ENCODE results near the gene NEK1. TPM values are rescaled to one million over a fixed set of nuclear protein-coding genes. Genes with fewer than 3 reads are reported as not detected.

NEK1 gene
- total and polyA plus RNA-seq, 2 of the 13 experiments (the other 11 are each of a cell fraction or from before 2014, with no cell fraction given), result 2.9 to 5.4 TPM

DNA sequence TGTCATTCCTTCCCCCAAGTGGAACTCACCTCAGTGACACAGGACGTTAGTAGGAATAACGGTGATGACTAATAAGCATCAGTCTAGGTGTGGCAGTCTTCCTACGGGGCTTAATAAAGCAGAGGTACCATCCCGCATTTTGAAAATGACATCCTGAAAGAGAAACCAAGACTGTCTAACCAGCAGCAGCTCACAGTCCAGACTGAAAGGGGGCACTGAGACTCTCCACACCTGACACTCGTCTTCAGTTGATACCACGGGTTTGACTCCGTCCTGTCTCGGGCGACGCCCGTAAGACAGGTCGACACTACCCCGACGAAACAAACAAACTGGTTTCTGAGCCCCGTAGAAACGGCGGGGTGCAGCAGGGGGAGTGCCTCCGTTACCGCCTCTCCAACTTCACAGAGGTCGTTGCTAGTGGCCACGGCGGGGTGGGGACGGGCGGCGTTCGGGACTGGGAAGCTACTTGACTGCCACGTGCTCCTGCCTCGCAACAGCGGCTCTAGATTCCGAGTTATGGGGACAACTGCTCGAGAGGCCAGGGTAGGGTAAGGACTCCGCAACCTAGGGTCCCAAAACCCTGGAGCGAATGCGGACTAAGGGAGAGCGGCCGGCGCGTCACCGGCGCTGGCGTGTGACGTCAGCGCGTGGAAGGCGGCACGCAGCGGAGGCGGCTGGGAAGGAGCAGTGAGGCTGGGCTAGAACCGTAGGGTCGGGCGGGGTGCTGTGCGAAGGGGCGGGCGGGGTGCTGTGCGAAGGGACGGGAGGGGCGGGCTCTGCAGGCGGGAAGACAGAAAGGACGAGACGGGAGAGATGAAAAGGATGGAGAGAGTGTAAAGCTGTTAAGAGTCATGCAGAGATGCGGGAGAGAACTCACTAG, at the start of gene NEK1 (continued):
- TF ChIP-seq ZNF615 (CRISPR knock-in tag; IDR thresholded peaks at IDR 0.05; ENCODE audit: borderline replicate concordance), result no peak
- TF ChIP-seq KLF12 (CRISPR knock-in tag; IDR thresholded peaks at IDR 0.05; ENCODE audit: borderline replicate concordance), result peak; percentile 73; the same call in 1 of the 2 replicates
- TF ChIP-seq, protein P1, sequence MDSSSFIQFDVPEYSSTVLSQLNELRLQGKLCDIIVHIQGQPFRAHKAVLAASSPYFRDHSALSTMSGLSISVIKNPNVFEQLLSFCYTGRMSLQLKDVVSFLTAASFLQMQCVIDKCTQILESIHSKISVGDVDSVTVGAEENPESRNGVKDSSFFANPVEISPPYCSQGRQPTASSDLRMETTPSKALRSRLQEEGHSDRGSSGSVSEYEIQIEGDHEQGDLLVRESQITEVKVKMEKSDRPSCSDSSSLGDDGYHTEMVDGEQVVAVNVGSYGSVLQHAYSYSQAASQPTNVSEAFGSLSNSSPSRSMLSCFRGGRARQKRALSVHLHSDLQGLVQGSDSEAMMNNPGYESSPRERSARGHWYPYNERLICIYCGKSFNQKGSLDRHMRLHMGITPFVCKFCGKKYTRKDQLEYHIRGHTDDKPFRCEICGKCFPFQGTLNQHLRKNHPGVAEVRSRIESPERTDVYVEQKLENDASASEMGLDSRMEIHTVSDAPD (CRISPR knock-in tag; IDR thresholded peaks at IDR 0.05), result no peak
- TF ChIP-seq ZFP36 (IDR thresholded peaks at IDR 0.05; ENCODE audit: borderline replicate concordance, low read depth, low read length, partially characterized antibody), result no peak
- no peak for TF ChIP-seq GZF1 (CRISPR knock-in tag; IDR thresholded peaks at IDR 0.05)
- TF ChIP-seq, protein P2, sequence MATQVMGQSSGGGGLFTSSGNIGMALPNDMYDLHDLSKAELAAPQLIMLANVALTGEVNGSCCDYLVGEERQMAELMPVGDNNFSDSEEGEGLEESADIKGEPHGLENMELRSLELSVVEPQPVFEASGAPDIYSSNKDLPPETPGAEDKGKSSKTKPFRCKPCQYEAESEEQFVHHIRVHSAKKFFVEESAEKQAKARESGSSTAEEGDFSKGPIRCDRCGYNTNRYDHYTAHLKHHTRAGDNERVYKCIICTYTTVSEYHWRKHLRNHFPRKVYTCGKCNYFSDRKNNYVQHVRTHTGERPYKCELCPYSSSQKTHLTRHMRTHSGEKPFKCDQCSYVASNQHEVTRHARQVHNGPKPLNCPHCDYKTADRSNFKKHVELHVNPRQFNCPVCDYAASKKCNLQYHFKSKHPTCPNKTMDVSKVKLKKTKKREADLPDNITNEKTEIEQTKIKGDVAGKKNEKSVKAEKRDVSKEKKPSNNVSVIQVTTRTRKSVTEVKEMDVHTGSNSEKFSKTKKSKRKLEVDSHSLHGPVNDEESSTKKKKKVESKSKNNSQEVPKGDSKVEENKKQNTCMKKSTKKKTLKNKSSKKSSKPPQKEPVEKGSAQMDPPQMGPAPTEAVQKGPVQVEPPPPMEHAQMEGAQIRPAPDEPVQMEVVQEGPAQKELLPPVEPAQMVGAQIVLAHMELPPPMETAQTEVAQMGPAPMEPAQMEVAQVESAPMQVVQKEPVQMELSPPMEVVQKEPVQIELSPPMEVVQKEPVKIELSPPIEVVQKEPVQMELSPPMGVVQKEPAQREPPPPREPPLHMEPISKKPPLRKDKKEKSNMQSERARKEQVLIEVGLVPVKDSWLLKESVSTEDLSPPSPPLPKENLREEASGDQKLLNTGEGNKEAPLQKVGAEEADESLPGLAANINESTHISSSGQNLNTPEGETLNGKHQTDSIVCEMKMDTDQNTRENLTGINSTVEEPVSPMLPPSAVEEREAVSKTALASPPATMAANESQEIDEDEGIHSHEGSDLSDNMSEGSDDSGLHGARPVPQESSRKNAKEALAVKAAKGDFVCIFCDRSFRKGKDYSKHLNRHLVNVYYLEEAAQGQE (IDR thresholded peaks at IDR 0.05; ENCODE audit: borderline replicate concordance in 1 of 2, low read depth in 1 of 2, low read length in 2 of 2), result no peak
- peak; percentile 91; the same call in 1 of the 2 replicates for TF ChIP-seq MTF2 (CRISPR knock-in tag; IDR thresholded peaks at IDR 0.05; ENCODE audit: borderline replicate concordance)
- peak; percentile 92 for TF ChIP-seq CAMTA2 (CRISPR knock-in tag; IDR thresholded peaks at IDR 0.05; ENCODE audit: borderline replicate concordance)
- no peak for TF ChIP-seq ZBTB1 (CRISPR knock-in tag; IDR thresholded peaks at IDR 0.05; ENCODE audit: borderline replicate concordance)
- no peak for TF ChIP-seq SP5 (CRISPR knock-in tag; IDR thresholded peaks at IDR 0.05; ENCODE audit: borderline replicate concordance, low read depth)
- no peak for TF ChIP-seq ZNF557 (CRISPR knock-in tag; IDR thresholded peaks at IDR 0.05)
- TF ChIP-seq NFYC (CRISPR knock-in tag; IDR thresholded peaks at IDR 0.05), result no peak
- peak; percentile 90 for TF ChIP-seq MYC (CRISPR knock-in tag; IDR thresholded peaks at IDR 0.05; ENCODE audit: borderline replicate concordance)
- TF ChIP-seq GLI4 (CRISPR knock-in tag; IDR thresholded peaks at IDR 0.05; ENCODE audit: borderline replicate concordance), result peak; percentile 45; the same call in 1 of the 2 replicates
- TF ChIP-seq ZNF652 (CRISPR knock-in tag; IDR thresholded peaks at IDR 0.05; ENCODE audit: borderline replicate concordance, low read depth), result no peak
- 0 out of 2 replicates have a peak, but pooled peaks have one; percentile 14 for TF ChIP-seq HMG20B (CRISPR knock-in tag; conservative IDR thresholded peaks at IDR 0.05)
- TF ChIP-seq, protein P3, sequence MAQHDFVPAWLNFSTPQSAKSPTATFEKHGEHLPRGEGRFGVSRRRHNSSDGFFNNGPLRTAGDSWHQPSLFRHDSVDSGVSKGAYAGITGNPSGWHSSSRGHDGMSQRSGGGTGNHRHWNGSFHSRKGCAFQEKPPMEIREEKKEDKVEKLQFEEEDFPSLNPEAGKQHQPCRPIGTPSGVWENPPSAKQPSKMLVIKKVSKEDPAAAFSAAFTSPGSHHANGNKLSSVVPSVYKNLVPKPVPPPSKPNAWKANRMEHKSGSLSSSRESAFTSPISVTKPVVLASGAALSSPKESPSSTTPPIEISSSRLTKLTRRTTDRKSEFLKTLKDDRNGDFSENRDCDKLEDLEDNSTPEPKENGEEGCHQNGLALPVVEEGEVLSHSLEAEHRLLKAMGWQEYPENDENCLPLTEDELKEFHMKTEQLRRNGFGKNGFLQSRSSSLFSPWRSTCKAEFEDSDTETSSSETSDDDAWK (CRISPR knock-in tag; IDR thresholded peaks at IDR 0.05), result no peak

Data from HepG2 (cell line).